ENCODE results near the gene PPP3CA.

- TF ChIP-seq CTCF (optimal IDR thresholded peaks at IDR 0.05 in 1 of 3, IDR thresholded peaks at IDR 0.05 in 1 of 3, conservative IDR thresholded peaks at IDR 0.05 in 1 of 3; ENCODE audit: extremely low read depth in 1 of 3, insufficient read depth in 2 of 3, low read length in 3 of 3) (no peak), EZH2 (IDR thresholded peaks at IDR 0.05; ENCODE audit: low read length) (no peak)
Observed at GRCh38 chr4:101071241-101071640, 276.1 kb downstream of the PPP3CA start.
